ENCODE results near the gene MPL.

MPL gene

GRCh38 chr1:43306688-43307457, 30.7 kb upstream of the MPL start:
- no peak for DNase-seq

DNA sequence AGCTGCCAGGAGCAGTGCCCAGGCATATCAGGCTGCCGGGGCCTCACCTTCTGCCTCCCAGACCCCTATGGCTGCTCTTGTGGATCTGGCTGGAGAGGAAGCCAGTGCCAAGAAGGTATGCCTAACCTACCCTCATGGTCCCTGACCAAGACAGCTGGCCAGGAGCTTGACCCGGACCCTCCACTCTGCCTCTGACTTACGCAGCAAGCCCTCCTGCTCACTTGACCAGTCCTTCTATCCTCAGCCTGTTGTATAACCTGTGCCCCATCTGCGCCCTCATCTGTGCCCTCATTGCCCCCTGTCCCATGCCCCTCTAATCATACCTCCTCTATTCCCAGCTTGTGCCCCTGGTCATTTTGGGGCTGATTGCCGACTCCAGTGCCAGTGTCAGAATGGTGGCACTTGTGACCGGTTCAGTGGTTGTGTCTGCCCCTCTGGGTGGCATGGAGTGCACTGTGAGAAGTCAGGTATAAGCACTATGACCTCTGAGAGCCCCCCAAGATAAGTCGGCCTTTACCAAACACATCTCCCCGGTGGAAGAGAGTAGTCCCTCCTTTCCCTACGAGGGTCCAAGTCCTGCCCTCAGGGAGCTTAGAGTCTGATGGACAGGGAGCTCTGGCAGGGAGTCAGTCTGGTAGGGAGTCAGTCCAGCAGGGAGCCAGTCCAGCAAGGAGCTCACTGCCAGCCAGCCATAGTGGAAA, 30.0 kb upstream of the MPL start:
- DNase-seq: no peak

GRCh38 chr1:43308635-43309404, 28.8 kb upstream of the MPL start:
- no peak for DNase-seq

- DNase-seq: no peak
These were observed 28.1 kb upstream of the MPL start for GRCh38 chr1:43309405-43310025.

DNA sequence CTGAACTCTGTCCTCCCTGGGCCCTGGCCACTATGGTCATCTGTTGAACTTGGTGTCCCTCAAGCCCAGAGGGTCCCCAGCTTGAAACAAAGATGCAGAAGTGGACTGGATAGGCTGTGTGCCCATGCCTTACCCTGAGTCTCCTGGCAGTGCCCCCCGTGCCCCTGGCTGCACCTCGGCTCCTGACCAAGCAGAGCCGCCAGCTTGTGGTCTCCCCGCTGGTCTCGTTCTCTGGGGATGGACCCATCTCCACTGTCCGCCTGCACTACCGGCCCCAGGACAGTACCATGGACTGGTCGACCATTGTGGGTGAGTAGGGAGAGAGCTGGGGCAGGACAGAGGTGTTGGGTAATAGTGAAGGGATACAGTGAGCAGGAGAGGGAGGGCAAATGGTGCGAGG, 26.1 kb upstream of the MPL start:
- no peak for DNase-seq

DNA sequence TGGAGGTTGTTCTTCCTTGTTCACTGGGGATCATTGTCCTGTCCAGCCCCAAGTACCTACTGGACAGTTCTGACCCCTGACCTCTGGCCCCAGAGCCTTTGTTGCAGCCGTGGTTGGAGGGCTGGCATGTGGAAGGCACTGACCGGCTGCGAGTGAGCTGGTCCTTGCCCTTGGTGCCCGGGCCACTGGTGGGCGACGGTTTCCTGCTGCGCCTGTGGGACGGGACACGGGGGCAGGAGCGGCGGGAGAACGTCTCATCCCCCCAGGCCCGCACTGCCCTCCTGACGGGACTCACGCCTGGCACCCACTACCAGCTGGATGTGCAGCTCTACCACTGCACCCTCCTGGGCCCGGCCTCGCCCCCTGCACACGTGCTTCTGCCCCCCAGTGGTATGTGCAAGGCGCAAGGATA, 25.4 kb upstream of the MPL start:
- no peak for DNase-seq

- DNase-seq: peak; percentile 27 to 61 (median 48)
These were observed 24.7 kb upstream of the MPL start for GRCh38 chr1:43312663-43313515.

- no peak for DNase-seq
These were observed 23.8 kb upstream of the MPL start for GRCh38 chr1:43313771-43314170.

DNA sequence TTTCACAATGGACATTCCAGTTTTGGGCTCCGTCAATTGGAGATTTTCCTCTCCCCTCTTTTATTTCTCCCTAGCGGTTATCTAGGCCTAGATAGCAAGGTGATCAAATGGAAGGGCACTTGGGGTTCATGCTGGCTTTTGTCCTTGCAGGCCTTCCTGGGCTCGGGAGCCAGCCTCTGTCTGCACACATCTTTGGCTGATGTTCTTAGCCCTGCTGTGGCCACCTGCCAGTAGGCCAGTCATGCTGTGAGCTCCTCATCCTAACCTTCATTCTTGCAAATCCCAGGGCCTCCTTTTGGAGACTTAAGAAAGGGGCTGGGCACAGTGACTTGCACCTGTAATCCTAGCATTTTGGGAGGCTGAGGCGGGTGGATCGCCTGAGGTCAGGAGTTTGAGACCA, 23.4 kb upstream of the MPL start:
- DNase-seq: no peak

- no peak for DNase-seq
These were observed 22.1 kb upstream of the MPL start for GRCh38 chr1:43315481-43315880.

DNA sequence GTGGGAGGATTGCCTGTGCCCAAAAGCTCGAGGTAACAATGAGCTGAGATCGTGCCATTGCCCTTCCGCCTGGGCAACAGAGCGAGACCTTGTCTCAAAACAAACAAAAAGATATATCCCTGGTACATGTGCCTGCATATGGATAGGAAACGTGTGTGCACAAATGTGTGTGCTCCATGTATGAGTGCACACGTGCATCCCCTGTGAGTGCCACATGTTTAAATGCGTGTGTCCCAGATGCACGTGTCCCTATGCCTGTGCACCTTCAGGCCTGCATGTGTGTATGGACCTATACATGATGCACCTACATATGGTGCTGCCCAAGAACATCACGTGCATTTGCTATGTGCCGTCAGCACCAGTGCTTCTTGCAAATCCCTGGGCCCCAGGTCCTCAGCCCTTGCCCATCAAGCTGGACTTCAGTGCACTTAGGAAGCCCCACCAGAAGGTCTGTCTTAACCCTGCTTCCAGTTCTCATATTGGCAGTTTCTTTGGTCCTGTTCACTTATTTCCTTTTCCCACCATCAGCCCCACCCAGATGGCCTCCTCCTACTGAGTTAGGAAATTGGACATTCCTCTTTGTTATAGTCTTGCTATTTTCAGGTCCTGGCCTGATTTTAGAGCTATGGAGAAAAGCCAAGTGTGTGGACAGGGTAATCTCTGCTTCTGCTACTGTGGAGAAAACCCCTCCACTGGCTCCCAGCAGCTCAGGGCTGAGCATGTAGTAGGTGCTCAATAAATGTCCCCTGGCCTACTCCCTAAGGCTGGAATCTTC, 21.5 kb upstream of the MPL start:
- peak in 1 of 4 experiments; percentile 12 for DNase-seq

DNA sequence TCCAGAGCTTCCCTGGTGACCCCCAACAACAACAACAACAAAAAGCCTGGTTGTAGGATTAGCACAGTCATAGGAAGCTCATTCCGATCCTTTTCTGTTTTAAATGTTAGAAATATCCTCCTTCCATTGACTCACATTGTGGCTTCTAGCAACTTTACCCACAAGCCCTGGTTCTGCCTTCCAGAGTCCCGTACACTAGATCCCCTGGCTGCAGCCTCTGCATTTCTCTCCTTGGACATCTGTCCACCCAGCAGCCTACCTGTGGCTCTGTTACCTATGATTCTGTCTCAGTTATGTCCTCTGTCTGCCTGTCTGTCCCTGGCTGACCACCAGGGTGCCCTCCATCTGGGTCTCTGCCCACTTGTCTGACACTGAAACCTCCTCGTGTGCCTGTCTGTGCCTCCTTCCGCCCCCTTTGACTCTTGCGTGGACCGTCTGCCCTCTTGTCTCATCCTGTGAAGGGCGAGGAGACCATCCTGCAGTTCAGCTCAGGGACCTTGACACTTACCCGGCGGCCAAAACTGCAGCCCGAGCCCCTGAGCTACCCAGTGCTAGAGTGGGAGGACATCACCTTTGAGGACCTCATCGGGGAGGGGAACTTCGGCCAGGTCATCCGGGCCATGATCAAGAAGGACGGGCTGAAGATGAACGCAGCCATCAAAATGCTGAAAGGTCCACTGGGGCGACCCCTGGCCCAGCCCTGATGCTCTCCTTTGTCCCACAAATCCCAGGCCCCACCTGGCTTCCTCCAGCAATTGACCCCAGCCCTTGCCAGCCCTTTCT, 20.7 kb upstream of the MPL start:
- no peak for DNase-seq

DNA sequence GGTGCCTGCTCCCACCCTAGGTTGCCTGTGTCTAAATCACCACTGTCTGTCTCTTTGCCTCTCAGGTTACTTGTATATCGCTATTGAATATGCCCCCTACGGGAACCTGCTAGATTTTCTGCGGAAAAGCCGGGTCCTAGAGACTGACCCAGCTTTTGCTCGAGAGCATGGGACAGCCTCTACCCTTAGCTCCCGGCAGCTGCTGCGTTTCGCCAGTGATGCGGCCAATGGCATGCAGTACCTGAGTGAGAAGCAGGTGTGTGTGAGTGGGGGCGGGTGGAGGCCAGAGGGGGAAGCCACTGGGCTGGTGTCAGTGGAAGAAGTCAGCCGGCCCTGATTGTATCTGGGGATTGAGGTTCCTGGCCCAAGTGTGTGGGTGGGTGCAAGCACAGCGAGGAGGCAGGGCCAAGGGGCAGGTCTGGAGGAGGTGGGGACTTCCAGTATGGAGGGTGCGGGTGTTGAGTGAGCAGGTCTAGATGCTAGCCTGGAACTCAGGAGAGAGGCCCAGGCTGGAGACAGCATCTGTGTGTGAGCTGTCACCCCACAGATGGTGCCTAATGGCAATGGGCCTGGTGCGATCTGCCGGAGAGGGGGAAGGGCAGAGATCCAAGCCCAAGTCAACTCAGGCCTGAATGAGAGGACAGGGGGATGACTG, 19.7 kb upstream of the MPL start:
- DNase-seq: peak in 2 of 4 experiments; percentile 19 to 20

- no peak for DNase-seq
These were observed 18.8 kb upstream of the MPL start for GRCh38 chr1:43318831-43319230.

- DNase-seq: no peak
These were observed 18.3 kb upstream of the MPL start for GRCh38 chr1:43319288-43319687.

DNA sequence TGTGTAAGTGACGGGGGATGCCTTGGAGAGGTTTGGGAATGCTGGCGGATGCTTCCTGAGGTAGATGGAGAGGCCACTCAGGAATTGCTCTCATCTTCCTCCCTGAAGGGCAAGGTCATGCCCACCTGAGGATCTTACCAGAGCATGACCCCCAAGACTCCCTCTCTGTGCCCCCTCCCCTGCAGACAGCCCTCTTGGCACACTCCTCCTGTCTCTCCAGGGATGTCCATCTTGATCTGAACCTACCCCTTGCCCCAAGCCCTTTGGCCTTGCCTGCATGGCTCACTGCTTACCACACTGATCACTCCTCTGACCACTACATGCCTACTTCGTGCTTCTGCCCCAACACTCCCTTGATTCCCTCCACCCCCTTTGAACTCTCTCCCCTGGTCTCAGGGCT, 17.9 kb upstream of the MPL start:
- peak in 2 of 4 experiments; percentile 30 to 36 for DNase-seq

GRCh38 chr1:43321331-43321891, 16.2 kb upstream of the MPL start:
- no peak for DNase-seq

- no peak for DNase-seq
These were observed 15.1 kb upstream of the MPL start for GRCh38 chr1:43322506-43322905.

GRCh38 chr1:43324810-43325209, 12.8 kb upstream of the MPL start:
- DNase-seq: no peak
